ENCODE measurements around the gene KLF7. TPM values are rescaled to one million over a fixed set of nuclear protein-coding genes. Genes with fewer than 3 reads are reported as not detected.

The KLF7 gene
- total RNA-seq, 1 donor from 2014 or later, result 5.2 TPM

DNA sequence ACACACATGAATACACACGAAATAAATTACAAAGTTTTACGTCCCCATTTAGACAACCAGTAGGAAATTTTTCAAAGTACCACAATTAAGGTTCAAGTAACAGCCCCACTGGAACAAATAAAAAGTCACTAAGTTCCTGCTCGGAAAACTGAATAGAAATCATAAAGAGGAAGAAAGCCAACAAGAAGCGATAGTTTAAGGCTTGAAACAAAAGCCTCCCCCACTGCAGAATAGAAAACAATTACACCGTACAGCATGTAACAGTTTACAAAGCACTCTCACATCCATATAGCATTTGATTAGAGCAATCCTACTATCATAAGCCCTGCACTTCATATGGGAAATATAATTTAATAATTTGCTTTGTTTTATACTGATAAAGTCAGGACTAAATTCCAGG is 15.5 kb downstream of the KLF7 start:
- H3K27ac Mint-ChIP-seq, result no peak overlapping the region

DNA sequence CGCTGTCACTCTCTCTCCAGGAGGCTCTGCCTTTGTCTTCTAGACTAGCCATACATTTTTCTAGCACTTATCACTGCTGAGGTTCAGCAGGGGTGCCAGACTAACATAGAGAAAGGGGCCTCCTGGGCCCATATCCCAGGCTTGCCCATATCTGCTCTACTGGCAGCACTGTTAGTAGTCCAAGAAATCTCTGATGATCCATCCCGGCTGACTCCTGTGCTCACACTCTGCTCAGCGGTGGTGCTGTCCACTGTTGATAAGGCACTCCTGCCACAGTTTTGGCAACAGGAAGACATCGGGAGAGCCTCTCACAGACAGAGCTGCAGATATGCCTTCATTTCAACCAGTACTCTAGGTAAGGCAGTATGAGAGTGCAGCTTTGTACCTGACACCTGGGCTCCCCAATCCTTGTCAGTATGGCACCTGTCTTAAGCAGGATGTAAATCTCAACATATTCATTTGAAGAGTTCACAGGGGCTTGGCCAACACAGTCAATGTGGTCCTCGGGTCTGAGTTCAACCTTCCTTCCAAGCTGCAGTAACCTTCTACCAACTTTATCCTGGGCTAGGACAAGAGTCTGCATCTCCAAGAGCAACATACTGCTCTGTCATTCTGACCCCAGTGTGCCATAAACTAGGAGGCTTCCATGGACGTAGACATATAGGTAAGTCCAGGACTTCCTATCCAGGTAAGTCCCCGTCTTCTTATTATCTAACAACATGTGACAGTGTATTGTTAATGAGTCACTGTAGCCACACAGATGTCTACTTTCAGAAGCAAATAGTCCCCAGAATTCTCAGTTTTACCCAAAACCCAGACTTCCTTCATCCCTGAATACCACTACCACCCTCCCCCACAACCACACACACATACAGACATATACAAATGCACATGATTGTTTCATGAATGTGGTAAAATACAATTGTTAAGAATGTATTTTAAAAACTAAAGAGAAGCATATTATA is 16.2 kb downstream of the KLF7 start:
- Histone ChIP-seq H3F3A (ENCODE audit: low read depth) (peaks cover 7% of the 10 kb centered on the region), H2AFZ (replicated peaks) (no peak overlapping the region), H3K36me3 (no peaks in the 10 kb centered on the region), H3K27me3 (no peaks in the 10 kb centered on the region), H3K4me2 (peak overlapping the region; percentile 68), H3K9me3 (ENCODE audit: low read depth) (no peaks in the 10 kb centered on the region), H3K9ac (no peak overlapping the region), H3K27ac (no peak overlapping the region), H3K79me2 (ENCODE audit: low read depth) (peaks cover 54% of the 10 kb centered on the region), H4K20me1 (ENCODE audit: low read depth) (no peaks in the 10 kb centered on the region), H3K4me1 (peaks cover 55% of the 10 kb centered on the region), H3K4me3 (no peak overlapping the region)
- Mint-ChIP-seq H3K27ac (peak overlapping the region; percentile 51), H3K4me1 (peaks cover 61% of the 10 kb centered on the region), H3K9me3 (no peaks in the 10 kb centered on the region), H3K4me3 (no peak overlapping the region), H3K27me3 (ENCODE audit: insufficient read depth, low read depth) (peaks cover 4% of the 10 kb centered on the region), H3K36me3 (peaks cover 19% of the 10 kb centered on the region)
- TF ChIP-seq, protein P1, sequence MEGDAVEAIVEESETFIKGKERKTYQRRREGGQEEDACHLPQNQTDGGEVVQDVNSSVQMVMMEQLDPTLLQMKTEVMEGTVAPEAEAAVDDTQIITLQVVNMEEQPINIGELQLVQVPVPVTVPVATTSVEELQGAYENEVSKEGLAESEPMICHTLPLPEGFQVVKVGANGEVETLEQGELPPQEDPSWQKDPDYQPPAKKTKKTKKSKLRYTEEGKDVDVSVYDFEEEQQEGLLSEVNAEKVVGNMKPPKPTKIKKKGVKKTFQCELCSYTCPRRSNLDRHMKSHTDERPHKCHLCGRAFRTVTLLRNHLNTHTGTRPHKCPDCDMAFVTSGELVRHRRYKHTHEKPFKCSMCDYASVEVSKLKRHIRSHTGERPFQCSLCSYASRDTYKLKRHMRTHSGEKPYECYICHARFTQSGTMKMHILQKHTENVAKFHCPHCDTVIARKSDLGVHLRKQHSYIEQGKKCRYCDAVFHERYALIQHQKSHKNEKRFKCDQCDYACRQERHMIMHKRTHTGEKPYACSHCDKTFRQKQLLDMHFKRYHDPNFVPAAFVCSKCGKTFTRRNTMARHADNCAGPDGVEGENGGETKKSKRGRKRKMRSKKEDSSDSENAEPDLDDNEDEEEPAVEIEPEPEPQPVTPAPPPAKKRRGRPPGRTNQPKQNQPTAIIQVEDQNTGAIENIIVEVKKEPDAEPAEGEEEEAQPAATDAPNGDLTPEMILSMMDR (IDR thresholded peaks at IDR 0.05), result no peak
- TF ChIP-seq EZH2 (IDR thresholded peaks at IDR 0.05) (no peak), EZH2phosphoT487 (IDR thresholded peaks at IDR 0.05) (no peak)
- no peak for DNase-seq (ENCODE audit: low spot score)

More for the DNA sequence above, 15.5 kb downstream of the KLF7 start:
- H3F3A ChIP-seq (ENCODE audit: low read depth), result peaks cover 13% of the 10 kb centered on the region
- H3K36me3 ChIP-seq, result no peaks in the 10 kb centered on the region
- H3K4me1 ChIP-seq, result peaks cover 61% of the 10 kb centered on the region
- peaks cover 58% of the 10 kb centered on the region for H3K79me2 ChIP-seq (ENCODE audit: low read depth)
- H2AFZ ChIP-seq (replicated peaks), result no peak overlapping the region
- no peak for TF ChIP-seq EZH2 (IDR thresholded peaks at IDR 0.05)
- no peak for TF ChIP-seq EZH2phosphoT487 (IDR thresholded peaks at IDR 0.05)
- TF ChIP-seq, protein P1 (IDR thresholded peaks at IDR 0.05), result no peak
- H3K4me2 ChIP-seq, result peak overlapping the region; percentile 68
- H4K20me1 ChIP-seq (ENCODE audit: low read depth), result no peaks in the 10 kb centered on the region
- peaks cover 57% of the 10 kb centered on the region for H3K4me1 Mint-ChIP-seq
- H3K27me3 ChIP-seq, result no peaks in the 10 kb centered on the region
- H3K27ac ChIP-seq, result no peak overlapping the region
- peaks cover 19% of the 10 kb centered on the region for H3K36me3 Mint-ChIP-seq
- H3K4me3 Mint-ChIP-seq, result no peak overlapping the region
- H3K4me3 ChIP-seq, result no peak overlapping the region
- H3K9me3 Mint-ChIP-seq, result no peaks in the 10 kb centered on the region
- no peaks in the 10 kb centered on the region for H3K9me3 ChIP-seq (ENCODE audit: low read depth)
- no peak for DNase-seq (ENCODE audit: low spot score)
- H3K27me3 Mint-ChIP-seq (ENCODE audit: insufficient read depth, low read depth), result peaks cover 4% of the 10 kb centered on the region
- no peak overlapping the region for H3K9ac ChIP-seq

DNA sequence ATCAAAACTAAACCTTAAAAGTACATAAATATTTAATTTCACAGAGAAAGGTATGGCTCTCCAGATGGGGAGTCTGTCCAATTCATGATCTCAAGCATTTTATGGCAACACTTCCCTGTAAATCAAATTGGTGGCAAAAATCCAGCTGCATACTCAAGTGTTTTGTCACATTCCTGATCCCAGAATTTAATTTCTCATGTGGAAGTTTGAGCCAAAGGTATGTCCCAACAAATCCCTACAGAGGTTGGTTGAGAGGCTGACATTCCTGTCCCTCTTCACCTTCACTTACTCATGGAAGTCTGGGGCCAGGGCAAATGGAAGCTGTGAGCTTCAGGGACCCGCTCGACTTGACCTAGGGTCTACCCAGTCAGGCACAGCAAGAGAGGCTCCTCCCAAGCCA is 17.7 kb downstream of the KLF7 start:
- no peaks in the 10 kb centered on the region for H3K27me3 ChIP-seq
- H3K9me3 Mint-ChIP-seq, result no peaks in the 10 kb centered on the region
- peaks cover 62% of the 10 kb centered on the region for H3K4me1 Mint-ChIP-seq
- no peaks in the 10 kb centered on the region for H3K36me3 ChIP-seq
- H3K4me2 ChIP-seq, result no peak overlapping the region
- no peak overlapping the region for H3K9ac ChIP-seq
- H3K4me3 Mint-ChIP-seq, result no peak overlapping the region
- H4K20me1 ChIP-seq (ENCODE audit: low read depth), result no peaks in the 10 kb centered on the region
- no peak for DNase-seq (ENCODE audit: low spot score)
- peaks cover 9% of the 10 kb centered on the region for H3F3A ChIP-seq (ENCODE audit: low read depth)
- TF ChIP-seq EZH2phosphoT487 (IDR thresholded peaks at IDR 0.05), result no peak
- no peak for TF ChIP-seq EZH2 (IDR thresholded peaks at IDR 0.05)
- TF ChIP-seq, protein P1 (IDR thresholded peaks at IDR 0.05), result no peak
- H3K27ac Mint-ChIP-seq, result no peak overlapping the region
- peaks cover 49% of the 10 kb centered on the region for H3K79me2 ChIP-seq (ENCODE audit: low read depth)
- no peak overlapping the region for H2AFZ ChIP-seq (replicated peaks)
- H3K4me3 ChIP-seq, result no peak overlapping the region
- H3K4me1 ChIP-seq, result peaks cover 55% of the 10 kb centered on the region
- no peak overlapping the region for H3K27ac ChIP-seq
- H3K36me3 Mint-ChIP-seq, result peaks cover 19% of the 10 kb centered on the region
- H3K27me3 Mint-ChIP-seq (ENCODE audit: insufficient read depth, low read depth), result peaks cover 4% of the 10 kb centered on the region
- no peaks in the 10 kb centered on the region for H3K9me3 ChIP-seq (ENCODE audit: low read depth)

Data from neural progenitor cell (in vitro differentiated cells).